ENCODE data around the gene SSNA1. TPM values are rescaled to one million over a fixed set of nuclear protein-coding genes. Genes with fewer than 3 reads are reported as not detected.

The SSNA1 gene
- total RNA-seq, 2 experiments from 2014 or later = 53.3 to 58.4 TPM

DNA sequence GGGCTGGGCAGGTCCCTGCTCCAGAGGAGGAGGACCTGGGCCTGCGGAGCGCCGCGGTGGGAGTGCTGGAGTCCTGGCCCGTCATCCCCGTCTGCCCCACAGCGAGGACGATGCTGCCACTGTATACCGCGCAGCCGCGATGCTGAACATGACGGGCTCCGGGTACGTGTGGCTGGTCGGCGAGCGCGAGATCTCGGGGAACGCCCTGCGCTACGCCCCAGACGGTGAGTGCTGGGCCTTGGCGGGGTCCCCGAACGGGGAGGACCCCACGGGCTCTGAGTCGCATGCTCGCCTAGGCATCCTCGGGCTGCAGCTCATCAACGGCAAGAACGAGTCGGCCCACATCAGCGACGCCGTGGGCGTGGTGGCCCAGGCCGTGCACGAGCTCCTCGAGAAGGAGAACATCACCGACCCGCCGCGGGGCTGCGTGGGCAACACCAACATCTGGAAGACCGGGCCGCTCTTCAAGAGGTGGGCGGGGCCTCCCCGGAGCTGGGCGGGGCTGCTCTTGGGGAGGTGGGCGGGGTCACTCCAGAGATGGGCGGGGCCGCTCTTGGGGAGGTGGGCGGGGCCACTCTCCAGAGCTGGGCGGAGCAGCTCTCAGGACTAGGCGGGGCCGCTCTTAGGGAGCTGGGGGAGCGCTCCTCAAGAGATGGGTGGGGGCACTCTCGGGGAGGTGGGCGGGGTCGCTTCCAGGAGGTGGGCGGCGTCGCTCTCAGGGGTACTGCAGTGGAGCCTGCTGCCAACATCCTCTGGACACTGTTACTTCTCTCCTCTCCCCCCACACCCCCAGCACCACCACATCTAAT, 31.7 kb upstream of the SSNA1 start:
- Mint-ChIP-seq H3K9me3 (no peaks in the 10 kb centered on the region), H3K4me1 (ENCODE audit: low read depth) (peaks cover 18% of the 10 kb centered on the region), H3K4me3 (peak overlapping the region; percentile 52), H3K27ac (no peak overlapping the region), H3K36me3 (ENCODE audit: low read depth) (no peaks in the 10 kb centered on the region), H3K27me3 (peaks cover 37% of the 10 kb centered on the region)
- ATAC-seq (peak; percentile 84), DNase-seq (peak; percentile 79)
- intact Hi-C loops (cut with micrococcal nuclease) = no loop called here
- TF ChIP-seq, protein P1, sequence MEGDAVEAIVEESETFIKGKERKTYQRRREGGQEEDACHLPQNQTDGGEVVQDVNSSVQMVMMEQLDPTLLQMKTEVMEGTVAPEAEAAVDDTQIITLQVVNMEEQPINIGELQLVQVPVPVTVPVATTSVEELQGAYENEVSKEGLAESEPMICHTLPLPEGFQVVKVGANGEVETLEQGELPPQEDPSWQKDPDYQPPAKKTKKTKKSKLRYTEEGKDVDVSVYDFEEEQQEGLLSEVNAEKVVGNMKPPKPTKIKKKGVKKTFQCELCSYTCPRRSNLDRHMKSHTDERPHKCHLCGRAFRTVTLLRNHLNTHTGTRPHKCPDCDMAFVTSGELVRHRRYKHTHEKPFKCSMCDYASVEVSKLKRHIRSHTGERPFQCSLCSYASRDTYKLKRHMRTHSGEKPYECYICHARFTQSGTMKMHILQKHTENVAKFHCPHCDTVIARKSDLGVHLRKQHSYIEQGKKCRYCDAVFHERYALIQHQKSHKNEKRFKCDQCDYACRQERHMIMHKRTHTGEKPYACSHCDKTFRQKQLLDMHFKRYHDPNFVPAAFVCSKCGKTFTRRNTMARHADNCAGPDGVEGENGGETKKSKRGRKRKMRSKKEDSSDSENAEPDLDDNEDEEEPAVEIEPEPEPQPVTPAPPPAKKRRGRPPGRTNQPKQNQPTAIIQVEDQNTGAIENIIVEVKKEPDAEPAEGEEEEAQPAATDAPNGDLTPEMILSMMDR (IDR thresholded peaks at IDR 0.05) = no peak
- CTCF ChIA-PET = interaction anchor here (0.7 to 1.2 kb wide), 3 partner anchors 27 to 42 kb away, joined by 3 to 5 read pairs (median 5); no protein-coding TSS in a partner anchor
- POLR2A ChIA-PET = interaction anchor here (2.4 kb wide), 1 partner anchor 18 kb away, joined by 11 read pairs; no protein-coding TSS in a partner anchor

DNA sequence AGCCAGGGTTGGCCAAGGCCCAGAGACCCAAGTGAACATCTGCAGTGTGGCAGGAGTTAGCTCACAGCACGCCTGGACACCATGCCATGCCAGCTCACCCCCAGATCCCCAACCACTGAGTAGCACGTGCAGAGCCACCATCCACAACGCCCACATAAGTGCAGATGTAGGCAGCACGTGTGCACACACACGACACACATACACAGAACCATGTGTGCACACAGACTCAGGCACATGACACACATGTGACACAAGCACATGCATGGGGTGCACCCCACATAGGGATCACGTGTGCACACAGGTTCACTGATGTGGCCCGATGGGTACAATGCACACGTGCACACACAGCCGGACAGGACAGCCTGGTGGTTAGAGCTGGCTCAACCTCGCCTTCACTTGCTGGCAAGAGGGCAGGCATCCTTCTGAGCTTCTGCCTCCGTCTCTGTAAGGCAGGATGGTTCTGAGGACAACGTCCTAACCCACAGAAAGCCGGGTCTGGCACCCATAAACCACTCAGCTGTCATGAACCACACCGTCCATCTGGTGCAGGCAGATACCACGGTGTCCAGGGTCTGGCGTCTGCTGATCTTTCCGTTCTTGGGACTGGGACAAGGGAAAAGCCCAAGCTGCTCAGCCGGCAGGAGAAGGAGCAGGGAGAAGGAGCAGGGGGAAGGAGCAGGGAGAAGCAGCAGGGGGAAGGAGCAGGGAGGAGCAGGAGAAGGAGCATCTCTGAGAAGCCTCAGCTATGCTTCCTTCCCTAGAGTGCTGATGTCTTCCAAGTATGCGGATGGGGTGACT, 30.7 kb upstream of the SSNA1 start:
- H3K9me3 Mint-ChIP-seq = no peaks in the 10 kb centered on the region
- H3K4me3 Mint-ChIP-seq = no peak overlapping the region
- ATAC-seq = no peak
- H3K36me3 Mint-ChIP-seq (ENCODE audit: low read depth) = no peaks in the 10 kb centered on the region
- intact Hi-C loops (cut with micrococcal nuclease) = no loop called here
- no peak overlapping the region for H3K27ac Mint-ChIP-seq
- CTCF ChIA-PET = interaction anchor here (1.2 kb wide), 1 partner anchor 31 kb away, joined by 5 read pairs; no protein-coding TSS in a partner anchor
- TF ChIP-seq, protein P1 (IDR thresholded peaks at IDR 0.05) = no peak
- DNase-seq = no peak
- H3K27me3 Mint-ChIP-seq = peaks cover 41% of the 10 kb centered on the region
- H3K4me1 Mint-ChIP-seq (ENCODE audit: low read depth) = peaks cover 18% of the 10 kb centered on the region
- POLR2A ChIA-PET = interaction anchor here (1.0 to 2.4 kb wide), 2 partner anchors 17 to 43 kb away, joined by 3 to 11 read pairs; no protein-coding TSS in a partner anchor

DNA sequence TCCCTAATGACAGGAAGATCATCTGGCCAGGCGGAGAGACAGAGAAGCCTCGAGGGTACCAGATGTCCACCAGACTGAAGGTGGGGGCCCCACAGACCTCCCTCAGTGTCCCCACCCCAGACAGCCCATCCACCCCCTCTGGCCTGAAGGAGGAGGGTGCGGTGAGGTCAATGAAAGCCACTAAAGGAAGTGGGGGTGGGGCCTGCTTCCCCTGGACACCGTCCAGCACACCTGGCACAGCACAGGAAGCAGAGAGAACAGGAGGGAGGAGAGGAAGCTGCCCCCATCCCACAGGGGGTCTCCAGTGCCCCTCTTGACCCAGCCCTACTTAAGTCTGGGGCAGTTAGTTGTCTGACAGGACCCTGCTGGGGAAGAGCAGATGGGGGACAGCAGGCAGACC, 29.9 kb upstream of the SSNA1 start:
- CTCF ChIA-PET = no interaction called here
- TF ChIP-seq, protein P1 (IDR thresholded peaks at IDR 0.05) = no peak

DNA sequence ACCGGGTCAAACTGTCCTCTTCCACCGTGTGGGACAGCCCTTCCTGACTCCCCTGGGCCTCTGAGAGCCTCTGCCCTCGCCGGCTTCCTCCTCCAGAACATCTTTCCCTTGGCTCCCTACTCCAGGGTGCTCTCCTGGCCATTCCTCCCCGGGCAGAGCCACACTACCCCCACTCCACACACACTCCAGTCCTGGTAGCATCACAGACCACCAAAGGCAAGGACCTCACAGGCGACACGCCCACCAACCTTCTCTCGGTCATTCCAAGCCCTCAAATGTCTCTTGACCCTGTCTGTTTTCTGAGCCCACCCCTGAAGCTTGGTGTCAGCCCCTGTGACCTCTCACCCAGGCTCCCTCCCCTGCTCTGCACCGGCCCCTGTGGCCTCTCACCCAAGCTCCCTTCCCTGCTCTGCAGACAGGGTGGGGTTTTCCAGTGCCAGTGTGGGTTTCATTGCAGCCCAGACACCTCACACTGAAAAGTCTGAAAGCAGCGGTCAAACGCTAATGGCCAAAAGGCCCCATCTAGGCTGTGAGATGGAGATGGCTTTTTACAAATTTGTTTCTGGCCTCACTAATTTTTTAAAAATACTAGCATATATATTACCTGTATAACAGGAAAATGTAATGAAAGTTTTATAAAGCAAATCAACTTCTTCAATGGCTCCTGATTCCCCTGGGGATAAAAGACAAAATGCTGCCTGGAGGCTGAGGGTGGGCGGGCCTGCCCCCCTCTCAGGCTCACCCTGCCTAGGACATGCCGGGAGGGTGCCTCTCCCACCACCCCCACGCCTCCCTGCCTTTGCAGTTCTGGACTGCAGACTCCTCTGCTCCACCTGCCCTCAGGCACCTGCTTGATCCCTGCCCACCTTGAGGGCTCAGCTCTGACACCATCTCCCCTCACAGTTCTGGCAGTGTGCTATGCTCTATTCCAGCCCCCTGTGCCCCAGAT, 29.1 kb upstream of the SSNA1 start:
- TF ChIP-seq, protein P1 (IDR thresholded peaks at IDR 0.05) = no peak
- POLR2A ChIA-PET = interaction anchor here (2.1 kb wide), 1 partner anchor 13 kb away, joined by 6 read pairs; the partner anchor contains the start of gene TMEM210
- intact Hi-C loops (cut with micrococcal nuclease) = no loop called here
- Mint-ChIP-seq H3K9me3 (no peaks in the 10 kb centered on the region), H3K4me3 (no peak overlapping the region), H3K27me3 (peaks cover 47% of the 10 kb centered on the region), H3K4me1 (ENCODE audit: low read depth) (peaks cover 18% of the 10 kb centered on the region), H3K36me3 (ENCODE audit: low read depth) (no peaks in the 10 kb centered on the region), H3K27ac (no peak overlapping the region)
- CTCF ChIA-PET = no interaction called here
- ATAC-seq (no peak), DNase-seq (no peak)

More for the DNA sequence above, 29.9 kb upstream of the SSNA1 start:
- H3K9me3 Mint-ChIP-seq = no peaks in the 10 kb centered on the region
- H3K4me3 Mint-ChIP-seq = no peak overlapping the region
- peaks cover 44% of the 10 kb centered on the region for H3K27me3 Mint-ChIP-seq
- H3K4me1 Mint-ChIP-seq (ENCODE audit: low read depth) = peaks cover 18% of the 10 kb centered on the region
- H3K36me3 Mint-ChIP-seq (ENCODE audit: low read depth) = no peaks in the 10 kb centered on the region
- ATAC-seq (no peak), DNase-seq (no peak)
- POLR2A ChIA-PET = interaction anchor here (1.0 to 2.4 kb wide), 2 partner anchors 17 to 44 kb away, joined by 3 to 11 read pairs; no protein-coding TSS in a partner anchor
- H3K27ac Mint-ChIP-seq = no peak overlapping the region
- intact Hi-C loops (cut with micrococcal nuclease) = no loop called here

All from activated CD8-positive, alpha-beta T cell treated with anti-CD3 and anti-CD28 coated beads for 36 hours (primary cell).